Keratinocyte (primary cell): ENCODE measurements around the gene FANCI. TPM values are rescaled to one million over a fixed set of nuclear protein-coding genes. Genes with fewer than 3 reads are reported as not detected.

Experiments used
- DNase-seq: peaks from one replicate; pipeline ENCODE4 v3.0.0-alpha.2; 2011; ENCODE audit warnings: low read depth, missing footprints, low spot score
- FAIRE-seq: peaks from 2 replicates; lab custom pipeline; 2011; peaks lifted over from hg19 to GRCh38; lab: Jason Lieb, UNC
- H2AFZ ChIP-seq: 2 replicates; pipeline ENCODE4 v1.6.0; 2012; ENCODE audit warnings: low read length, control low read depth, inconsistent platforms; ENCODE audit not compliant: control insufficient read depth
- H3K27ac ChIP-seq: 2 replicates; pipeline ENCODE4 v1.5.1; 2011; ENCODE audit warnings: low read length; ENCODE audit not compliant: control insufficient read depth, insufficient read depth
- H3K27me3 ChIP-seq: 3 replicates; pipeline ENCODE4 v1.6.0; 2011; ENCODE audit warnings: low read length; ENCODE audit not compliant: control insufficient read depth, insufficient read depth; ENCODE audit errors: extremely low read depth
- H3K36me3 ChIP-seq, 2 experiments: 2 replicates in 1 of 2; 3 replicates in 1 of 2; pipeline ENCODE4 v1.5.1; 2011; ENCODE audit warnings: low read length in 2 of 2, mild to moderate bottlenecking in 1 of 2; ENCODE audit not compliant: control insufficient read depth in 2 of 2, insufficient read depth in 2 of 2; ENCODE audit errors: extremely low read depth in 1 of 2
- H3K4me1 ChIP-seq: 3 replicates; pipeline ENCODE4 v1.5.1; 2011; ENCODE audit warnings: low read length; ENCODE audit not compliant: control insufficient read depth, insufficient read depth; ENCODE audit errors: extremely low read depth
- H3K4me2 ChIP-seq: 3 replicates; pipeline ENCODE4 v1.6.0; 2011; ENCODE audit warnings: low read depth, low read length; ENCODE audit not compliant: control insufficient read depth, insufficient read depth; ENCODE audit errors: extremely low read depth
- H3K4me3 ChIP-seq, 3 experiments: fragments of 200-600 bp in 1 of 3; sonication (generic) in 1 of 3; 2 replicates in 2 of 3; 3 replicates in 1 of 3; pipeline ENCODE4 v1.5.1; 2011 to 2016; ENCODE audit warnings: low read length in 3 of 3, mild to moderate bottlenecking in 3 of 3, control low read depth in 2 of 3, inconsistent platforms in 1 of 3, low read depth in 1 of 3, mixed read lengths in 1 of 3, mixed run types in 1 of 3, moderate library complexity in 1 of 3; ENCODE audit not compliant: control insufficient read depth in 2 of 3, insufficient read depth in 2 of 3; ENCODE audit errors: extremely low read depth in 1 of 3
- H3K79me2 ChIP-seq: 2 replicates; pipeline ENCODE4 v1.6.0; 2012; ENCODE audit warnings: low read length; ENCODE audit not compliant: control insufficient read depth, insufficient read depth
- H3K9ac ChIP-seq: 3 replicates; pipeline ENCODE4 v1.6.0; 2011; ENCODE audit warnings: low read length; ENCODE audit not compliant: control insufficient read depth, insufficient read depth; ENCODE audit errors: extremely low read depth
- H3K9me1 ChIP-seq: 3 replicates; pipeline ENCODE4 v1.6.0; 2011; ENCODE audit warnings: low read length; ENCODE audit not compliant: control insufficient read depth, insufficient read depth; ENCODE audit errors: extremely low read depth
- H3K9me3 ChIP-seq: 2 replicates; pipeline ENCODE4 v1.5.1; 2012; ENCODE audit warnings: low read depth, low read length; ENCODE audit not compliant: control insufficient read depth
- H4K20me1 ChIP-seq: 3 replicates; pipeline ENCODE4 v1.6.0; 2011; ENCODE audit warnings: low read length; ENCODE audit not compliant: control insufficient read depth, insufficient read depth; ENCODE audit errors: extremely low read depth
- EZH2 ChIP-seq: IDR thresholded peaks from one replicate; pipeline ENCODE4 v1.6.1; 2012; ENCODE audit warnings: inconsistent platforms, mild to moderate bottlenecking, low read length, moderate library complexity
- dilution Hi-C: fragments of 300-500 bp; cut with MboI; formaldehyde crosslinking; loops from one replicate; pipeline ENCODE4 v1.7.0; 2020; ENCODE audit warnings: low sequenced_read_pairs; ENCODE audit not compliant: extremely low pct_ligation_motif_present
- polyA plus RNA-seq, 5 experiments: library from polyadenylated mRNA; depleted of rRNA in 3 of 5; stranded (reverse) in 3 of 5; stranded (forward) in 1 of 5; unstranded in 1 of 5; fragments of >200 nt; gene quantifications; 1 replicate in 1 of 5; 2 replicates in 3 of 5; 3 replicates in 1 of 5; pipeline versions ENCODE4 v1.2.1 to v1.2.3, GENCODE V29; 2011 to 2012; ENCODE audit warnings: missing spikeins in 2 of 5, low read depth in 1 of 5, low replicate concordance in 1 of 5
- TF ChIP-seq, protein P1 (sequence below), 3 experiments: IDR thresholded peaks in 1 of 3; conservative IDR thresholded peaks in 1 of 3; optimal IDR thresholded peaks in 1 of 3; 2 replicates in 2 of 3; 3 replicates in 1 of 3; pipeline versions ENCODE3 to v1.5.1; 2011; ENCODE audit warnings: low read length in 3 of 3, mild to moderate bottlenecking in 3 of 3, moderate library complexity in 2 of 3, control low read depth in 1 of 3, inconsistent platforms in 1 of 3; ENCODE audit not compliant: insufficient read depth in 2 of 3; ENCODE audit errors: extremely low read depth in 1 of 3

The FANCI gene
- polyA plus RNA-seq, 1 donor (not counting 4 experiments of a cell fraction or from before 2014, with no cell fraction given) = 21.8 TPM

DNA sequence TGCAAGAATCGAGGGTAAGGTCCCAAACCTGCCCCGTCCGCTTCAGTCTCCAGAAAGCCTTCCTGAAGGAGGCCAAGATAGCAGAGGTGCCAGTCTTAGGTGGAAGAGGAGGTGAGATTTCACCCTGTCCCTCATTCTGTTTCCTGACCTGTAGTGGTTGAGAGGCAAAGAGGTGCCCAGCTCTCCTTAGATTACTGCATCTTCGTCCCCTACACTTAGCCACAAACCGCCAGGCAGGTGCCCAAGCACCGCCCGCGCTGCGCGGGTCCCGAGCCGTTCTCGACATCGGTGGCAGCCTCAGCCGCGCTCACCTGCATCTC lies 114.6 kb downstream of the FANCI start:
- Histone ChIP-seq H3K36me3 (no peaks in the 10 kb centered on the region), H3K9me1 (no peaks in the 10 kb centered on the region), H4K20me1 (peaks cover 6% of the 10 kb centered on the region), H3K4me3 (peak overlapping the region in 2 of 3 experiments; percentile 41 to 60), H2AFZ (no peak overlapping the region), H3K9me3 (no peaks in the 10 kb centered on the region), H3K27ac (no peak overlapping the region), H3K9ac (no peak overlapping the region), H3K27me3 (peaks cover 73% of the 10 kb centered on the region), H3K4me1 (peaks cover 2% of the 10 kb centered on the region), H3K4me2 (peak overlapping the region; percentile 82), H3K79me2 (no peaks in the 10 kb centered on the region)
- FAIRE-seq = no peak
- no peak for DNase-seq
- dilution Hi-C loops = no loop called here
- TF ChIP-seq, protein P1, sequence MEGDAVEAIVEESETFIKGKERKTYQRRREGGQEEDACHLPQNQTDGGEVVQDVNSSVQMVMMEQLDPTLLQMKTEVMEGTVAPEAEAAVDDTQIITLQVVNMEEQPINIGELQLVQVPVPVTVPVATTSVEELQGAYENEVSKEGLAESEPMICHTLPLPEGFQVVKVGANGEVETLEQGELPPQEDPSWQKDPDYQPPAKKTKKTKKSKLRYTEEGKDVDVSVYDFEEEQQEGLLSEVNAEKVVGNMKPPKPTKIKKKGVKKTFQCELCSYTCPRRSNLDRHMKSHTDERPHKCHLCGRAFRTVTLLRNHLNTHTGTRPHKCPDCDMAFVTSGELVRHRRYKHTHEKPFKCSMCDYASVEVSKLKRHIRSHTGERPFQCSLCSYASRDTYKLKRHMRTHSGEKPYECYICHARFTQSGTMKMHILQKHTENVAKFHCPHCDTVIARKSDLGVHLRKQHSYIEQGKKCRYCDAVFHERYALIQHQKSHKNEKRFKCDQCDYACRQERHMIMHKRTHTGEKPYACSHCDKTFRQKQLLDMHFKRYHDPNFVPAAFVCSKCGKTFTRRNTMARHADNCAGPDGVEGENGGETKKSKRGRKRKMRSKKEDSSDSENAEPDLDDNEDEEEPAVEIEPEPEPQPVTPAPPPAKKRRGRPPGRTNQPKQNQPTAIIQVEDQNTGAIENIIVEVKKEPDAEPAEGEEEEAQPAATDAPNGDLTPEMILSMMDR (optimal IDR thresholded peaks at IDR 0.05 in 1 of 3, IDR thresholded peaks at IDR 0.05 in 1 of 3, conservative IDR thresholded peaks at IDR 0.05 in 1 of 3; ENCODE audit: extremely low read depth in 1 of 3, insufficient read depth in 2 of 3, low read length in 3 of 3) = no peak
- TF ChIP-seq EZH2 = peak; percentile 32

DNA sequence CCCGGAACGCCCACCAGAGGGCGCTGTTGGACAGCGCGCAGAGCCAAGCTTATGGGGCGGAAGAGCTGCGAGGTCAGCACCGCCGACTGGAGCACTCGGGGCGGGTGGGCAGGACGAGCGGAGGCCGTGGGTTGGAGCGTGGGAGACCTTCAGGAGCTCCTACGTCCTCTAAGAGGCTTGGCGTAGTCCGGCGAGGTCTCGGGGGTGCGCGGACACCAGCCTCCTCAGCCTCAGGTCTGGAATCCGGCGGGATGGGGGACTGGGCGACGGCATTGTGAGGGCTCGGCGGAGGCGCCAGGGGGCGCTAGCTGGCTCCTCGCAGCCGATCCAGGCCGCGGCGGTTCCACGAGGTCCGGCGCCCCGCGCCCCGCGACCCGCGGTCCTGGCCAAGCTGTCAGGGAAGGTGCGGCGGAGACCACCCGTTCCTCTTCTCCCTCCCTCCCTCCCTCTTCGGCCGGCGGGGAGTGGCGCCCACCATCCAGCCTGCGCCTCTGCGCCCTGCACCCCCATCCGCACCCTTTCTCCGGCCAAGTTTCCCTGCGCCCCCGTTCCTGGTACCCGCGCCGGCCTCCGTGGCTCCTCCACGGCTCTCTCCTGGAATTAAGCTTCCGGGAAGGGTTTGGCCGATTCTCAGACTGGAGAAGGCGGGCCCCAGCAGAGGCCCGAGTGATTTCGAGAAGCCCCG lies 115.1 kb downstream of the FANCI start:
- Histone ChIP-seq H3K27ac (no peak overlapping the region), H3K4me1 (peaks cover 2% of the 10 kb centered on the region), H3K9ac (no peak overlapping the region), H3K79me2 (no peaks in the 10 kb centered on the region), H3K9me3 (no peaks in the 10 kb centered on the region), H3K36me3 (no peaks in the 10 kb centered on the region), H3K4me2 (peak overlapping the region; percentile 82), H3K9me1 (no peaks in the 10 kb centered on the region), H2AFZ (peak overlapping the region; percentile 92), H3K4me3 (peak overlapping the region; percentile 41 to 61 (median 60)), H4K20me1 (peaks cover 6% of the 10 kb centered on the region), H3K27me3 (peaks cover 75% of the 10 kb centered on the region)
- DNase-seq (no peak), FAIRE-seq (no peak)
- no peak for TF ChIP-seq EZH2
- TF ChIP-seq, protein P1 (optimal IDR thresholded peaks at IDR 0.05 in 1 of 3, IDR thresholded peaks at IDR 0.05 in 1 of 3, conservative IDR thresholded peaks at IDR 0.05 in 1 of 3; ENCODE audit: extremely low read depth in 1 of 3, insufficient read depth in 2 of 3, low read length in 3 of 3) = peak; percentile 78 to 96 (median 93)
- dilution Hi-C loops = no loop called here
